ENCODE measurements around the gene PTPRG. TPM values are rescaled to one million over a fixed set of nuclear protein-coding genes. Genes with fewer than 3 reads are reported as not detected.

Gene PTPRG
- total RNA-seq, 1 experiment from 2014 or later: 69.3 TPM

DNA sequence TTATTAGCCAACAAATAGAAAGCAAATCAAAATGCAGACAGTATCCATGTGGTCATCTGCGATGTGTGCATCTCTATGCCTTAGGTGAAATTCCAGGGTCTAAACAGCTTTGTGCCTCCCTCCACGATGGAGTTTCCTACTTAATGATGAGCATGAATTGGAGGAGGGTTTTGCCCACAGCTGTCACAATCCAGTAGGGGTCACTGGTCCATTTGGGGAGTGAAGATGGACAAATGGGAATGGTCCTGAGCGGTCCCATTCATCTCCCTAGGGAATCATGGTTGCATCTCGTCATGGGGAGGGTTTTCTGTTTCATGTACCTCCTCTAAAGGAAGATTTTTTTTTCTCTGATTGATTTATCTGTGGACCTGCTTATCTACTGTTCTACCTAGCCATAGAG lies 358.0 kb downstream of the PTPRG start:
- Mint-ChIP-seq H3K27ac (no peak overlapping the region), H3K4me1 (peaks cover 49 to 51% of the 10 kb centered on the region in 2 experiments), H3K36me3 (ENCODE audit: insufficient read depth in 1 of 3, low read depth in 3 of 3) (no peaks in the 10 kb centered on the region), H3K27me3 (ENCODE audit: low read depth) (no peaks in the 10 kb centered on the region), H3K4me3 (no peak overlapping the region), H3K9me3 (no peaks in the 10 kb centered on the region)
- Histone ChIP-seq H2BK120ac (ENCODE audit: low read depth, low read length, poor library complexity, severe bottlenecking) (no peak overlapping the region), H3K9ac (ENCODE audit: extremely low read depth, insufficient read length, low read length) (no peak overlapping the region), H3K79me1 (ENCODE audit: insufficient read depth, low read depth, low read length, poor library complexity, severe bottlenecking) (no peaks in the 10 kb centered on the region), H2AFZ (ENCODE audit: low read length) (no peak overlapping the region), H4K20me1 (ENCODE audit: control insufficient read depth, insufficient read depth, insufficient read length) (no peaks in the 10 kb centered on the region), H3K79me2 (ENCODE audit: insufficient read depth, low read length) (peaks cover 10% of the 10 kb centered on the region; the same call in 1 of the 2 replicates), H3K27me3 (ENCODE audit: insufficient read depth, low read length) (no peaks in the 10 kb centered on the region), H3K23ac (ENCODE audit: insufficient read length, low read depth, low read length) (no peak overlapping the region), H3K56ac (ENCODE audit: insufficient read length, low read depth, low read length) (no peak overlapping the region), H3K4me2 (ENCODE audit: insufficient read depth, insufficient read length, low read length) (no peak overlapping the region), H3K9me3 (ENCODE audit: control insufficient read depth, low read depth, low read length) (no peaks in the 10 kb centered on the region), H2BK20ac (ENCODE audit: low read depth, low read length, poor library complexity, severe bottlenecking) (no peak overlapping the region), H4K91ac (ENCODE audit: insufficient read length, low read depth, low read length) (no peak overlapping the region), H3K4ac (ENCODE audit: low read depth, low read length) (no peak overlapping the region), H2BK5ac (ENCODE audit: insufficient read length, low read length) (no peak overlapping the region), H2BK12ac (ENCODE audit: insufficient read length, low read depth, low read length) (no peak overlapping the region), H4K5ac (ENCODE audit: insufficient read length, low read depth, low read length) (no peak overlapping the region), H3K18ac (ENCODE audit: insufficient read length, low read depth, low read length) (no peak overlapping the region), H4K8ac (replicated peaks; ENCODE audit: insufficient read length, low read depth, low read length) (no peak overlapping the region), H3K23me2 (ENCODE audit: insufficient read length, low read depth, low read length, poor library complexity, severe bottlenecking) (no peaks in the 10 kb centered on the region), H3K4me1 (ENCODE audit: insufficient read depth, low read length) (peaks cover 9% of the 10 kb centered on the region; the same call in 1 of the 2 replicates), H2AK5ac (ENCODE audit: insufficient read length, low read length) (no peak overlapping the region), H3K14ac (ENCODE audit: insufficient read depth, low read length) (no peak overlapping the region), H2BK15ac (ENCODE audit: low read depth, low read length) (no peak overlapping the region), H3T11ph (ENCODE audit: low read length) (no peak overlapping the region), H3K27ac (ENCODE audit: insufficient read length, low read depth, low read length) (no peak overlapping the region)
- DNase-seq: no peak
- no CpG with 5 or more reads among the region's 4 CpGs for WGBS (ENCODE audit: extremely low coverage, insufficient read length, low lambda C conversion rate)
- TF ChIP-seq, protein P1, sequence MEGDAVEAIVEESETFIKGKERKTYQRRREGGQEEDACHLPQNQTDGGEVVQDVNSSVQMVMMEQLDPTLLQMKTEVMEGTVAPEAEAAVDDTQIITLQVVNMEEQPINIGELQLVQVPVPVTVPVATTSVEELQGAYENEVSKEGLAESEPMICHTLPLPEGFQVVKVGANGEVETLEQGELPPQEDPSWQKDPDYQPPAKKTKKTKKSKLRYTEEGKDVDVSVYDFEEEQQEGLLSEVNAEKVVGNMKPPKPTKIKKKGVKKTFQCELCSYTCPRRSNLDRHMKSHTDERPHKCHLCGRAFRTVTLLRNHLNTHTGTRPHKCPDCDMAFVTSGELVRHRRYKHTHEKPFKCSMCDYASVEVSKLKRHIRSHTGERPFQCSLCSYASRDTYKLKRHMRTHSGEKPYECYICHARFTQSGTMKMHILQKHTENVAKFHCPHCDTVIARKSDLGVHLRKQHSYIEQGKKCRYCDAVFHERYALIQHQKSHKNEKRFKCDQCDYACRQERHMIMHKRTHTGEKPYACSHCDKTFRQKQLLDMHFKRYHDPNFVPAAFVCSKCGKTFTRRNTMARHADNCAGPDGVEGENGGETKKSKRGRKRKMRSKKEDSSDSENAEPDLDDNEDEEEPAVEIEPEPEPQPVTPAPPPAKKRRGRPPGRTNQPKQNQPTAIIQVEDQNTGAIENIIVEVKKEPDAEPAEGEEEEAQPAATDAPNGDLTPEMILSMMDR (conservative IDR thresholded peaks at IDR 0.05): peak; percentile 45; the same call in 2 of the 3 replicates
